HUES6 (cell line): ENCODE data around the gene TEKT1.
"Not testable (repeated sequence)": the region's sequence is repeated elsewhere in the genome, so short reads cannot be mapped to it uniquely, and the experiment has no call there.

Experiments used
- H3K27ac ChIP-seq: 2 replicates; pipeline ENCODE4 v1.7.0; 2013; ENCODE audit warnings: low read depth, mild to moderate bottlenecking, low read length, inconsistent platforms
- H3K27me3 ChIP-seq: 2 replicates; pipeline ENCODE4 v1.6.1; 2013; ENCODE audit warnings: low read length; ENCODE audit not compliant: control insufficient read depth, insufficient read depth
- H3K36me3 ChIP-seq: 2 replicates; pipeline ENCODE4 v1.6.1; 2013; ENCODE audit warnings: low read length; ENCODE audit not compliant: control insufficient read depth, insufficient read depth
- H3K4me1 ChIP-seq: 2 replicates; pipeline ENCODE4 v1.6.1; 2013; ENCODE audit warnings: low read length; ENCODE audit not compliant: control insufficient read depth, insufficient read depth
- H3K4me3 ChIP-seq: 2 replicates; pipeline ENCODE4 v1.5.1; 2013; ENCODE audit warnings: low read depth, low read length
- H3K9ac ChIP-seq: one replicate; pipeline ENCODE4 v1.6.1; 2013; ENCODE audit warnings: mild to moderate bottlenecking, low read length
- H3K9me3 ChIP-seq: 2 replicates; pipeline ENCODE4 v1.6.1; 2013; ENCODE audit warnings: low read depth, low read length; ENCODE audit not compliant: control insufficient read depth, insufficient read depth

Gene TEKT1

GRCh38 chr17:6831661-6832263, at the start of gene TEKT1:
TEKT1 (minus strand) TSS chr17:6831729; CDS start chr17:6830376, 1,353 bp downstream.
- Histone ChIP-seq H3K27me3 (peaks cover 77% of the 10 kb centered on the region), H3K4me1 (no peaks in the 10 kb centered on the region), H3K4me3 (peak within 1 kb of the TSS; percentile 54), H3K9me3 (no peaks in the 10 kb centered on the region), H3K9ac (no peak within 1 kb of the TSS), H3K36me3 (no peaks in the 10 kb centered on the region), H3K27ac (no peak within 1 kb of the TSS)

DNA sequence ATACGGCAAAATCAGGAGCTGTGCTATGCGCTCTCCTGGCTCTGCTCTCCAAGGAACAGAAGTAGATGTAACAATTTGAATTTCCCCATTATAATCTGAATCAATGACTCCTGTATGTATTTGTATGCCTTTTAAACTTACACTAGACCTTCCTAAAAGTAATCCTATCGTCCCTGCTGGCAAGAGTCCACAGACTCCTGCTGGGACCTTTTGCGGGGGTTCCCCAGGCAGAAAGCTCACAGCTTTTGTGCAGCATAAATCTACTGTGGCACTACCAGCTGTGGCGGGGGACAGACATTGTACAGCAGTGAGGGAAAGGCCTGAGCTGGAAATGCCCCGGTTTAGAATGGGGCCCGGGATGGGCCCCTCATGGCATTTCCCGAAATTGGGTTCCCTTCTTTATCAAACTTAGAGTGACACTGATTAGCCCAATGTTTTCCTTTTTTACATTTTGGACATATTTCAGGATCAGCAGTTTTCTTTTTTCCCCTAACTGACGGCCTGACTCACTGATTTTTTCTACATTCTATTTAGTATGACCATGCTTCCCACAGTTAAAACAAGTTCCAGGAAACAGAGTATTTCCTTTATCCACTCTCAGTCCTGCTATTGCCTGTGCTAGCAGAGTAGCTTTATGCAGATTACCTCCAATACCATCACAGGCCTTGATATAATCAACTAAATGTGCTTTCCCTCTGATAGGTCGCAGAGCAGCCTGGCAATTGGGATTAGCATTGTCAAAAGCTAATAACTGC, 47.9 kb upstream of the TEKT1 start:
- peaks cover 22% of the 10 kb centered on the region for H3K9me3 ChIP-seq
- H3K9ac ChIP-seq, H3K27ac ChIP-seq, H3K4me3 ChIP-seq, H3K36me3 ChIP-seq, H3K27me3 ChIP-seq, H3K4me1 ChIP-seq: not testable (repeated sequence)

- H3K27ac ChIP-seq, H3K9me3 ChIP-seq, H3K36me3 ChIP-seq, H3K4me1 ChIP-seq, H3K9ac ChIP-seq, H3K4me3 ChIP-seq, H3K27me3 ChIP-seq: not testable (repeated sequence)
Observed at GRCh38 chr17:6875276-6875675, 43.7 kb upstream of the TEKT1 start.

DNA sequence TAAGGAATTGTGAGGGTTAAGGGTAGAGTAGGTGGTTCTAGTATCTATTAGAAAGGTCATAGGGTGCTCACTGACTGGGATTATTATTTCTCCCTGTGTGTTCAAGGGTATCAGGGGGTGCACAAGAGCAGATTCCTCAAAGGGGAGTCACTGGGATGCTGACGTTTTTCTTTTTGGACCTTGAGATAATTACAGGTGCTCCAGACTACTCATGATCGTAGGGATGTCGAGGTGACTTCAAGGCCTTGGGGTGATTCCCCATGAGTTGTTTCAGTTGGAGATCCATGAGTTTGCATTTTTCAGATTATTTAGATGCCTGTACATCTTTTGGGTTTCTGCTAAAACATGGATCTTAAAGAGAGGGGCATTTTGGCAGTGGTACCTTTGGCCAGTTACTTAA, 41.4 kb upstream of the TEKT1 start:
- Histone ChIP-seq H3K9me3 (no peaks in the 10 kb centered on the region; the same call in 1 of the 2 replicates), H3K4me3 (no peak overlapping the region), H3K27ac (no peak overlapping the region), H3K4me1 (no peaks in the 10 kb centered on the region), H3K36me3 (no peaks in the 10 kb centered on the region), H3K9ac (no peak overlapping the region), H3K27me3 (no peaks in the 10 kb centered on the region)

DNA sequence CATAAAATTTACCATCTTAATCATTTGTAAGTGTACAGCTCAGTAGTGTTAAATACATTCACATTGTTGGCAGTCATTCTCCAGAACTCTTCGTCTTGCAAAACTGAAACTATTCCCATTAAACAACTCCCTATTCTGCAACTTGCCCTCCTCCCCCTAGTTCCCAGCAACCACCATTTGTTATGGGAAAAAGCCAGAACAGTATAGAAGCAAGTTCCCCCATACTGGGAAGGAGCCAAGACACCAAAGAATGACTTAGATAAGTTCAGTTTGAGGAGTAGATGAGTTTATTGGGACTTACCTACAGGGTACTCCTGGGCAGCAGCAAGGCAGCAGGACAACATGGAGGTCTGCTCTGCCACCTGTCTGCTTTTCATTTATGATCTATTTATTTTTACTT, 39.3 kb upstream of the TEKT1 start:
- no peaks in the 10 kb centered on the region for H3K4me1 ChIP-seq
- H3K27me3 ChIP-seq, result no peaks in the 10 kb centered on the region
- no peaks in the 10 kb centered on the region; the same call in 1 of the 2 replicates for H3K9me3 ChIP-seq
- no peak overlapping the region for H3K27ac ChIP-seq
- H3K36me3 ChIP-seq, result no peaks in the 10 kb centered on the region
- H3K4me3 ChIP-seq, result no peak overlapping the region
- no peak overlapping the region for H3K9ac ChIP-seq

GRCh38 chr17:6868582-6868981, 37.1 kb upstream of the TEKT1 start:
- Histone ChIP-seq H3K4me3 (no peak overlapping the region), H3K4me1 (no peaks in the 10 kb centered on the region), H3K9ac (no peak overlapping the region), H3K27ac (no peak overlapping the region), H3K27me3 (no peaks in the 10 kb centered on the region), H3K36me3 (no peaks in the 10 kb centered on the region; the same call in 1 of the 2 replicates), H3K9me3 (no peaks in the 10 kb centered on the region; the same call in 1 of the 2 replicates)

GRCh38 chr17:6867849-6868248, 36.3 kb upstream of the TEKT1 start:
- no peak overlapping the region for H3K9ac ChIP-seq
- H3K9me3 ChIP-seq, result no peaks in the 10 kb centered on the region; the same call in 1 of the 2 replicates
- H3K4me3 ChIP-seq, result no peak overlapping the region
- H3K36me3 ChIP-seq, result no peaks in the 10 kb centered on the region; the same call in 1 of the 2 replicates
- no peak overlapping the region for H3K27ac ChIP-seq
- H3K4me1 ChIP-seq, result no peaks in the 10 kb centered on the region
- no peaks in the 10 kb centered on the region for H3K27me3 ChIP-seq

DNA sequence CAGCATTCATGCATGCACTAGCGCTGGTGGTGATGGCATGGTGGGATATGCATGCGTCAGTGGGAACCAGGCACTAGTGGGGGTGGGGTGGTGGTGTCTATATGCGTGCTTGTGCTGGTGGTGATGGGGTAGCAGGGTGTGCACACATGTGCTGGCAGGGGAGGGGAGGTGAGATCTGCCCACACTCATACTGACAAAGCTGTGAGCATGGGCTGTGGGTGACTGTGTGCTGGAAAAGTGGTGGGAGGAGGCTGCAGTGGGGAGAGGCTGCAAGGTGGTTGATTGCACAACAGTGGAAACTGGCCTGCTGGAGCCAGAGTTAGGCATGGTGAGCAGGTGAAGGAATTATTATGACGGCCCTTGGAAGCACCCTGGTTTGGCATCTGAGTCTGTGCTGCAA, 31.3 kb upstream of the TEKT1 start:
- no peak overlapping the region for H3K9ac ChIP-seq
- H3K4me3 ChIP-seq, result no peak overlapping the region
- no peaks in the 10 kb centered on the region; the same call in 1 of the 2 replicates for H3K36me3 ChIP-seq
- H3K9me3 ChIP-seq, result peaks cover 7% of the 10 kb centered on the region; the same call in 1 of the 2 replicates
- no peaks in the 10 kb centered on the region for H3K4me1 ChIP-seq
- H3K27me3 ChIP-seq, result no peaks in the 10 kb centered on the region
- no peak overlapping the region for H3K27ac ChIP-seq

GRCh38 chr17:6862122-6862521, 30.6 kb upstream of the TEKT1 start:
- Histone ChIP-seq H3K9ac (no peak overlapping the region), H3K27me3 (no peaks in the 10 kb centered on the region), H3K36me3 (no peaks in the 10 kb centered on the region; the same call in 1 of the 2 replicates), H3K4me1 (no peaks in the 10 kb centered on the region), H3K9me3 (peaks cover 8% of the 10 kb centered on the region; the same call in 1 of the 2 replicates), H3K27ac (no peak overlapping the region), H3K4me3 (no peak overlapping the region)

DNA sequence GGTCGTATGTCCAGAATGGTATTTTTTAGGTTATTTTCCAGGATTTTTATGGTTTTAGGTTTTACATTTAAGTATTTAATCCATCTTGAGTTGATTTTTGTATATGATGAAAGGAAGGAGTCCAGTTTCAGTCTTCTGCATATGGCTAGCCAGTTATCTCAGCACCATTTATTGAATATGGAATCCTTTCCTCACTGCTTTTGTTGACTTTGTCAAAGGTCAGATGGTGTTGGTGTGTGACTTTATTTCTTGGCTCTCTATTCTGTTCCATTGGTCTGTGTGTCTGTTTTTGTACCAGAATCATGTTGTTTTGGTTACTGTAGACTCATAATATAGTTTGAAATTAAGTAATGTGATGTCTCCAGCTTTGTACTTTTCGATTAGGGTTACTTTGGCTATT, 26.4 kb upstream of the TEKT1 start:
- Histone ChIP-seq H3K9me3 (peaks cover 12% of the 10 kb centered on the region; the same call in 1 of the 2 replicates), H3K4me3 (no peak overlapping the region), H3K27ac (no peak overlapping the region), H3K4me1 (no peaks in the 10 kb centered on the region), H3K9ac (no peak overlapping the region), H3K36me3 (no peaks in the 10 kb centered on the region), H3K27me3 (no peaks in the 10 kb centered on the region)

DNA sequence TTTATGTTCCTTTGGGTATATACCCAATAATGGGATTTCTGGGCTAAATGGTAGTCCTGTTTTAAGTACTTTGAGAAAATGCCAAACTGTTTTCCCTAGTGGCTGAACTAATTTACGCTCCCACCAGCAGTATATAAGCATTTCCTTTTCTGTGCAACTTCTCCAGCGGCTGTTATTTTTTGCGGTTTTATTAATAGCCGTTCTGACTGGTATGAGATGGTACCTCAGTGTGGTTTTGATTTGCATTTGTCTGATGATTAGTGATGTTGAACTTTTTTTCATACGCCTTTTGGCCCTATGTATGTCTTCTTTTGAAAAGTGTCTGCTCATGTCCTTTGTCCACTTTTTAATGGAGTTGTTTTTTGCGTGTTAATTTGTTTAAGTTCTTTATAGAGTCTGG, 25.8 kb upstream of the TEKT1 start:
- H3K9ac ChIP-seq, result no peak overlapping the region
- no peaks in the 10 kb centered on the region for H3K4me1 ChIP-seq
- H3K27me3 ChIP-seq, result no peaks in the 10 kb centered on the region
- H3K4me3 ChIP-seq, result no peak overlapping the region
- H3K36me3 ChIP-seq, result no peaks in the 10 kb centered on the region
- H3K9me3 ChIP-seq, result peaks cover 12% of the 10 kb centered on the region; the same call in 1 of the 2 replicates
- H3K27ac ChIP-seq, result no peak overlapping the region
